PC-3 (cell line): ENCODE data around the gene FOXN4. TPM values are rescaled to one million over a fixed set of nuclear protein-coding genes. Genes with fewer than 3 reads are reported as not detected.

Source experiments
- ATAC-seq: fragments of 200-7000 bp; cut with Tn5 transposase; 2 replicates; pipeline ENCODE4 v1.9.1; 2020; ENCODE audit warnings: mild to moderate bottlenecking, moderate library complexity
- BruUV-seq: library from RNA; stranded (reverse); fragments of 400-500 nt; replicated peaks from 2 replicates; lab custom pipeline; 2021; lab: Mats Ljungman, UMichigan
- CTCF ChIA-PET: fragments of 300-600 bp; sonication (Branson Sonifier 250); formaldehyde crosslinking; loops from one replicate; lab custom pipeline; 2022; ENCODE audit warnings: antibody characterized with exemption; lab: Charles Lee
- POLR2A ChIA-PET: fragments of 300-600 bp; sonication (Branson Sonifier 250); formaldehyde crosslinking; loops from one replicate; lab custom pipeline; 2022; ENCODE audit warnings: antibody characterized with exemption; ENCODE audit not compliant: unreplicated experiment; lab: Charles Lee
- DNase-seq: peaks from one replicate; pipeline ENCODE4 v3.0.0-alpha.2; 2015
- H2AFZ ChIP-seq: fragments of 300-600 bp; sonication (generic); 2 replicates; pipeline ENCODE4 v1.6.0; 2016; ENCODE audit warnings: antibody characterized with exemption, low read length
- H3F3A ChIP-seq: fragments of 300-600 bp; sonication (generic); one replicate; pipeline ENCODE4 v1.6.0; 2017; ENCODE audit warnings: antibody characterized with exemption, low read length, control low read depth, mild to moderate bottlenecking; ENCODE audit not compliant: unreplicated experiment
- H3K27ac ChIP-seq: fragments of 300-600 bp; sonication (generic); 2 replicates; pipeline ENCODE4 v1.5.1; 2016; ENCODE audit warnings: mild to moderate bottlenecking, low read length
- H3K27me3 ChIP-seq: fragments of 300-600 bp; sonication (generic); 2 replicates; pipeline ENCODE4 v1.6.1; 2016; ENCODE audit warnings: low read length, mixed read lengths
- H3K36me3 ChIP-seq: fragments of 300-600 bp; sonication (generic); 2 replicates; pipeline ENCODE4 v1.6.1; 2016; ENCODE audit warnings: low read depth, mixed run types, low read length, mixed read lengths
- H3K4me1 ChIP-seq: fragments of 300-600 bp; sonication (generic); 2 replicates; pipeline ENCODE4 v1.5.1; 2016; ENCODE audit warnings: low read length; ENCODE audit not compliant: insufficient read depth
- H3K4me2 ChIP-seq: fragments of 300-600 bp; sonication (generic); 2 replicates; pipeline ENCODE4 v1.6.0; 2016; ENCODE audit warnings: low read length
- H3K4me3 ChIP-seq: fragments of 300-600 bp; sonication (generic); 2 replicates; pipeline ENCODE4 v1.5.1; 2016; ENCODE audit warnings: mild to moderate bottlenecking, low read length, mixed read lengths
- H3K79me2 ChIP-seq: fragments of 300-600 bp; sonication (generic); 2 replicates; pipeline ENCODE4 v1.6.1; 2017; ENCODE audit warnings: low read length, mixed read lengths
- H3K9ac ChIP-seq: fragments of 300-600 bp; sonication (generic); 2 replicates; pipeline ENCODE4 v1.6.0; 2016; ENCODE audit warnings: mild to moderate bottlenecking, low read length
- H3K9me2 ChIP-seq: fragments of 300-600 bp; sonication (generic); replicated peaks from 2 replicates; pipeline ENCODE4 v1.6.1; 2016; ENCODE audit warnings: mixed run types, low read length, mixed read lengths
- H3K9me3 ChIP-seq: fragments of 300-600 bp; sonication (generic); 2 replicates; pipeline ENCODE4 v1.6.1; 2016; ENCODE audit warnings: low read length, mixed read lengths
- H4K20me1 ChIP-seq: fragments of 300-600 bp; sonication (generic); 2 replicates; pipeline ENCODE4 v1.6.1; 2016; ENCODE audit warnings: low read length, mixed read lengths
- EZH2 ChIP-seq: fragments of 300-600 bp; sonication (generic); IDR thresholded peaks from one replicate; pipeline ENCODE4 v1.6.1; 2017; ENCODE audit warnings: antibody characterized with exemption, mild to moderate bottlenecking, low read length; ENCODE audit not compliant: unreplicated experiment
- EZH2phosphoT487 ChIP-seq: fragments of 300-600 bp; sonication (generic); IDR thresholded peaks from 2 replicates; pipeline ENCODE4 v1.6.1; 2018; ENCODE audit warnings: mild to moderate bottlenecking, antibody characterized with exemption, low read length, borderline replicate concordance
- intact Hi-C: fragments of 100-400 bp; cut with micrococcal nuclease; formaldehyde crosslinking; loops from 2 replicates; pipeline ENCODE4 v1.9.0; 2023
- total RNA-seq: library from RNA; depleted of rRNA; stranded (reverse); fragments of >200 nt; gene quantifications from 2 replicates; pipeline ENCODE4 v1.2.3, GENCODE V29; 2014
- TF ChIP-seq, protein P1 (sequence below): fragments of 300-600 bp; sonication (generic); conservative IDR thresholded peaks from 2 replicates; pipeline ENCODE4 v1.5.1; 2017; ENCODE audit warnings: antibody characterized with exemption, low read depth, mild to moderate bottlenecking, low read length

Gene FOXN4
- total RNA-seq, 1 experiment from 2014 or later, result not detected

- 0 out of 2 replicates have a peak overlapping the region, but pooled peaks have one; percentile 28 for H2AFZ ChIP-seq
- no peak overlapping the region for H3K27ac ChIP-seq
These were observed 1.4 kb upstream of the FOXN4 start for GRCh38 chr12:109310247-109311125.

DNA sequence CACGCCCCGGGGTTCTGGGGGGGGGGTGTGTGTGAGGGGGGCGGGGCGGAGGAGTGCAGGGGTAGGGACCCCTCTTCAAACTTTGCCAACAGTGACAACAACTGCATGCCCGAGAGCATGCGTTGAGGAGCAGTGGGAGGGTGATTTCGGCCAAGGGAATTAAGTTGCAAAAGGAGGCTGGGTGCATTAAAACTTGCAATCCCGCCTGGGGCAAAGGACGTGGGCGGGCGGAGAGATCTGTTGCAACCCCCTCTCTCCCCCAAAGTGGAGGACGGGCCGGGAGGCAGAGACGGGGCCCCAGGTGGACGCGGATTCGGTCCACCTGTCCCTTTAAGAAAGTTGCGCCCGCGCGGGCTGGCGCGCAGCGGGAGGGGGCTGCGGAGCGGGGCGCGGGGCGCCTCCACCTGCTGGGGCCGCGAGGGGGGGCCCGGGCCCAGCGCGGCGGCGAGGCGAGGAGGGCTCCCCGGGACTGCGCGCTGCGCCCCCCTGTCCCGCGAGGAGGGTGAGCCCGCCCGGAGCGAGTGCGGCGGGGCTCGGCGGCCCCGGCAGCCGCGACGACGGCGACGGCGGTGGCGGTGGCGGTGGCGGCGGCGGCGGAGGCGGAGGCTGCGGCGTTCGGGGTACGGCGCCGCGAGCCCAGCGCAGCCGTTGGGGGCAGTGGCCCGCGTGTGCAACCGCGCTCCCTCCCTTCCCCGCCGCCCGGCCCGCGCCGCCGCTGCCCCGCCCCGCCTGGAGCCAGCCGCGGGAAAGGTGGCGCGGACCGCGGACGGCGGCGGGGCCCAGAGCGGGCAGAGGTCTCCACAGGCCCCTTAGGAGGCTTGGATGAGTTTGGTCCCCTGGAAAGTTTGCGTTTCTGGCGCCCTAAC lies 530 bp upstream of the FOXN4 start:
- no peaks in the 10 kb centered on the region for H3K9me3 ChIP-seq
- BruUV-seq, result no TSS peak
- intact Hi-C loops, result loop anchor here (5.0 kb wide), 1 partner anchor 53 kb away; no protein-coding TSS in a partner anchor
- CTCF ChIA-PET, result no interaction called here
- no peak overlapping the region for H3K9ac ChIP-seq
- ATAC-seq, result peak; percentile 35
- no peak for DNase-seq
- TF ChIP-seq EZH2phosphoT487, result no peak
- TF ChIP-seq, protein P1, sequence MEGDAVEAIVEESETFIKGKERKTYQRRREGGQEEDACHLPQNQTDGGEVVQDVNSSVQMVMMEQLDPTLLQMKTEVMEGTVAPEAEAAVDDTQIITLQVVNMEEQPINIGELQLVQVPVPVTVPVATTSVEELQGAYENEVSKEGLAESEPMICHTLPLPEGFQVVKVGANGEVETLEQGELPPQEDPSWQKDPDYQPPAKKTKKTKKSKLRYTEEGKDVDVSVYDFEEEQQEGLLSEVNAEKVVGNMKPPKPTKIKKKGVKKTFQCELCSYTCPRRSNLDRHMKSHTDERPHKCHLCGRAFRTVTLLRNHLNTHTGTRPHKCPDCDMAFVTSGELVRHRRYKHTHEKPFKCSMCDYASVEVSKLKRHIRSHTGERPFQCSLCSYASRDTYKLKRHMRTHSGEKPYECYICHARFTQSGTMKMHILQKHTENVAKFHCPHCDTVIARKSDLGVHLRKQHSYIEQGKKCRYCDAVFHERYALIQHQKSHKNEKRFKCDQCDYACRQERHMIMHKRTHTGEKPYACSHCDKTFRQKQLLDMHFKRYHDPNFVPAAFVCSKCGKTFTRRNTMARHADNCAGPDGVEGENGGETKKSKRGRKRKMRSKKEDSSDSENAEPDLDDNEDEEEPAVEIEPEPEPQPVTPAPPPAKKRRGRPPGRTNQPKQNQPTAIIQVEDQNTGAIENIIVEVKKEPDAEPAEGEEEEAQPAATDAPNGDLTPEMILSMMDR, result no peak
- TF ChIP-seq EZH2, result no peak
- POLR2A ChIA-PET, result no interaction called here
- H4K20me1 ChIP-seq, result no peaks in the 10 kb centered on the region
- no peaks in the 10 kb centered on the region for H3K9me2 ChIP-seq
- H3F3A ChIP-seq, result no peaks in the 10 kb centered on the region
- no peak overlapping the region for H3K27ac ChIP-seq
- H3K4me1 ChIP-seq, result peaks cover 4% of the 10 kb centered on the region; the same call in 1 of the 2 replicates
- peaks cover 95% of the 10 kb centered on the region for H3K27me3 ChIP-seq
- H3K79me2 ChIP-seq, result no peaks in the 10 kb centered on the region
- H2AFZ ChIP-seq, result 0 out of 2 replicates have a peak overlapping the region, but pooled peaks have one; percentile 28
- no peaks in the 10 kb centered on the region for H3K36me3 ChIP-seq
- H3K4me2 ChIP-seq, result peak overlapping the region; percentile 77
- H3K4me3 ChIP-seq, result peak overlapping the region; percentile 48

More at GRCh38 chr12:109310247-109311125, 1.4 kb upstream of the FOXN4 start:
- DNase-seq (no peak), ATAC-seq (peak; percentile 19)
- no peaks in the 10 kb centered on the region for H3K9me3 ChIP-seq
- TF ChIP-seq EZH2 (peak; percentile 98), EZH2phosphoT487 (peak; percentile 91; the same call in 1 of the 2 replicates)
- TF ChIP-seq, protein P1, result no peak
- H3K9ac ChIP-seq, result no peak overlapping the region
- H3K4me3 ChIP-seq, result peak overlapping the region; percentile 48
- H3K4me2 ChIP-seq, result peak overlapping the region; percentile 77
- no TSS peak for BruUV-seq
- H3K4me1 ChIP-seq, result peaks cover 4% of the 10 kb centered on the region; the same call in 1 of the 2 replicates
- no peaks in the 10 kb centered on the region for H3K9me2 ChIP-seq
- H3K27me3 ChIP-seq, result peaks cover 95% of the 10 kb centered on the region
- H4K20me1 ChIP-seq, result no peaks in the 10 kb centered on the region
- POLR2A ChIA-PET, result no interaction called here
- no peaks in the 10 kb centered on the region for H3K36me3 ChIP-seq
- CTCF ChIA-PET, result no interaction called here
- no peaks in the 10 kb centered on the region for H3K79me2 ChIP-seq
- no peaks in the 10 kb centered on the region for H3F3A ChIP-seq
- intact Hi-C loops, result loop anchor here (5.0 kb wide), 1 partner anchor 52 kb away; no protein-coding TSS in a partner anchor
